Colonic mucosa (tissue), 4 donors: ENCODE data around the gene PALM3. TPM values are rescaled to one million over a fixed set of nuclear protein-coding genes. Genes with fewer than 3 reads are reported as not detected.
"Not testable (repeated sequence)": the region's sequence is repeated elsewhere in the genome, so short reads cannot be mapped to it uniquely, and the experiment has no call there.

Experiments used
- DNase-seq: peaks from one replicate; pipeline ENCODE4 v3.0.0-alpha.2; 2020
- H3K27ac ChIP-seq: fragments of 200-600 bp; one replicate; pipeline ENCODE4 v1.8.0; 2021
- H3K27me3 ChIP-seq: fragments of 200-600 bp; one replicate; pipeline ENCODE4 v1.8.0; 2021
- H3K36me3 ChIP-seq: fragments of 200-600 bp; one replicate; pipeline ENCODE4 v1.8.0; 2021
- H3K4me1 ChIP-seq: fragments of 200-600 bp; one replicate; pipeline ENCODE4 v1.8.0; 2021; ENCODE audit warnings: mild to moderate bottlenecking
- H3K4me3 ChIP-seq: fragments of 200-600 bp; one replicate; pipeline ENCODE4 v1.8.0; 2021
- H3K9ac ChIP-seq, 2 donors: one replicate each; pipeline ENCODE4 v1.7.0; 2013; ENCODE audit warnings: control low read depth in 2 of 2, low read depth in 2 of 2, low read length in 2 of 2
- H3K9me3 ChIP-seq: fragments of 200-600 bp; one replicate; pipeline ENCODE4 v1.8.0; 2021
- intact Hi-C: fragments of 100-400 bp; cut with DNase I; formaldehyde crosslinking; loops from one replicate; pipeline ENCODE4 v1.14.1; 2022
- total RNA-seq, 2 donors: library from RNA; stranded (reverse); fragmentation: NEBNext Ultra II Directional in 1 of 2; extraction: Animal tissue kit (Norgen Biotek cat#: 25700) in 1 of 2; gene quantifications; one replicate each; pipeline ENCODE4 v1.2.1, GENCODE V29; 2021
- TF ChIP-seq, protein P1 (sequence below): fragments of 200-600 bp; IDR thresholded peaks from one replicate; pipeline ENCODE4 v1.8.0; 2022; ENCODE audit warnings: antibody characterized with exemption, mild to moderate bottlenecking
- donor health status: healthy.
- donor health status: DM: no; HTN: no; CAD: no.
- donor health status: DM: no; HTN: no; CAD: no.

Gene PALM3
- total RNA-seq, 2 donors from 2014 or later: 0.37 to 1.6 TPM

DNA sequence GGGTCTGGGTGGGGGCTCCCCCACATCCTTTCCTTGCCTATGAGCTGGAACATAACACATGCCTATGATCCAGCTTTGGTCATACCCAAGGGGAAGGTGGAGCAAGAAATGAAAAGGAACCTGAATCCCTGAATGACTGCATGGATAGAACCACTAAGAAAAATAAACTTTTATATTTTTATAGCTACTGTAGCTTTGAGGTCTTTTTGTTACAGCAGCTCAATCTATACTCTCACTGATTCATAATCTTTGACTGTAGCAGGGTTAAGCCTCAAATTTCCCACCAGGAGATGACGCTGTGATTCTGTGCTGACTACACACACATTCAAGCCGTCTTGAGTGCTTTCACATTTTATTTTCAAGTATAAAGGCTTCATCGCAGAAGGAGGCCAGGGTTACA is 8.8 kb downstream of the PALM3 start:
- peaks cover 3% of the 10 kb centered on the region for H3K4me1 ChIP-seq
- no peaks in the 10 kb centered on the region for H3K36me3 ChIP-seq
- no peak overlapping the region for H3K9ac ChIP-seq
- no peak for DNase-seq
- no peak overlapping the region for H3K4me3 ChIP-seq
- intact Hi-C loops: no loop called here
- no peaks in the 10 kb centered on the region for H3K27me3 ChIP-seq
- TF ChIP-seq, protein P1, sequence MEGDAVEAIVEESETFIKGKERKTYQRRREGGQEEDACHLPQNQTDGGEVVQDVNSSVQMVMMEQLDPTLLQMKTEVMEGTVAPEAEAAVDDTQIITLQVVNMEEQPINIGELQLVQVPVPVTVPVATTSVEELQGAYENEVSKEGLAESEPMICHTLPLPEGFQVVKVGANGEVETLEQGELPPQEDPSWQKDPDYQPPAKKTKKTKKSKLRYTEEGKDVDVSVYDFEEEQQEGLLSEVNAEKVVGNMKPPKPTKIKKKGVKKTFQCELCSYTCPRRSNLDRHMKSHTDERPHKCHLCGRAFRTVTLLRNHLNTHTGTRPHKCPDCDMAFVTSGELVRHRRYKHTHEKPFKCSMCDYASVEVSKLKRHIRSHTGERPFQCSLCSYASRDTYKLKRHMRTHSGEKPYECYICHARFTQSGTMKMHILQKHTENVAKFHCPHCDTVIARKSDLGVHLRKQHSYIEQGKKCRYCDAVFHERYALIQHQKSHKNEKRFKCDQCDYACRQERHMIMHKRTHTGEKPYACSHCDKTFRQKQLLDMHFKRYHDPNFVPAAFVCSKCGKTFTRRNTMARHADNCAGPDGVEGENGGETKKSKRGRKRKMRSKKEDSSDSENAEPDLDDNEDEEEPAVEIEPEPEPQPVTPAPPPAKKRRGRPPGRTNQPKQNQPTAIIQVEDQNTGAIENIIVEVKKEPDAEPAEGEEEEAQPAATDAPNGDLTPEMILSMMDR: no peak
- no peaks in the 10 kb centered on the region for H3K9me3 ChIP-seq
- no peak overlapping the region for H3K27ac ChIP-seq

DNA sequence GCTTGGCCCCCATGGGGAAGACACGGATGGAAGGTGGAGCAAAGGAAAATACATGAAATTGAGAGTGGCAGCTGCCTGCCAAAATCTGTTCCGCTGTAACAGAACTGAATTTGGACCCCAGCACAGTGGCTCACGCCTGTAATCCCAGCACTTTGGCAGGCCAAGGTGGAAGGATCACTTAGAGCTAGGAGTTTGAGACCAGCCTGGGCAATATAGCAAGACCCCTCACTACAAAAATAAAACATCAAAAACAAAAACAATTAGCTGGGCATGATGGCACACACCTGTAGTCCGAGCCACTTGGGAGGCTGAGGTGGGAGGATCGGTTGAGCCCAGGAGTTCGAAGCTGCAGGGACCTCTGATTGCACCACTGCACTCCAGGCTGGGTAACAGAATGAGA is 9.4 kb downstream of the PALM3 start:
- Histone ChIP-seq H3K4me3 (no peak overlapping the region), H3K4me1 (no peaks in the 10 kb centered on the region), H3K27ac (no peak overlapping the region), H3K9me3 (no peaks in the 10 kb centered on the region), H3K27me3 (no peaks in the 10 kb centered on the region), H3K9ac (no peak overlapping the region), H3K36me3 (no peaks in the 10 kb centered on the region)
- no peak for DNase-seq
- intact Hi-C loops: no loop called here
- TF ChIP-seq, protein P1: no peak

DNA sequence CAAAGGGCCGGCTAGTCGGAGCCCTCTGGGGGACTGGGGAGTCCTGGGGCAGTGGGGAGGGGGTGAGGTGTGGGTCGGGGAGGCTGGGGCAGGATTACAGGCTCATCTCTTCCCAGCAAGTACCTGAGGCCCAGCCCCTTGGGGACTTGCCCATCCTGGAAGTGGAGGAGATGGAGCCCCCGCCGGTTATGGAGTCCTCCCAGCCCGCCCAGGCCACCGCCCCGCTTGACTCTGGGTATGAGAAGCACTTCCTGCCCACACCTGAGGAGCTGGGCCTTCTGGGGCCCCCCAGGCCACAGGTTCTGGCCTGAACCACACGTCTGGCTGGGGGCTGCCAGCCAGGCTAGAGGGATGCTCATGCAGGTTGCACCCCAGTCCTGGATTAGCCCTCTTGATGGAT is 9.9 kb downstream of the PALM3 start:
- Histone ChIP-seq H3K9me3 (no peaks in the 10 kb centered on the region), H3K27me3 (no peaks in the 10 kb centered on the region), H3K4me1 (no peaks in the 10 kb centered on the region), H3K4me3 (no peak overlapping the region), H3K27ac (no peak overlapping the region), H3K9ac (no peak overlapping the region), H3K36me3 (no peaks in the 10 kb centered on the region)
- DNase-seq: no peak
- intact Hi-C loops: no loop called here
- TF ChIP-seq, protein P1: no peak

DNA sequence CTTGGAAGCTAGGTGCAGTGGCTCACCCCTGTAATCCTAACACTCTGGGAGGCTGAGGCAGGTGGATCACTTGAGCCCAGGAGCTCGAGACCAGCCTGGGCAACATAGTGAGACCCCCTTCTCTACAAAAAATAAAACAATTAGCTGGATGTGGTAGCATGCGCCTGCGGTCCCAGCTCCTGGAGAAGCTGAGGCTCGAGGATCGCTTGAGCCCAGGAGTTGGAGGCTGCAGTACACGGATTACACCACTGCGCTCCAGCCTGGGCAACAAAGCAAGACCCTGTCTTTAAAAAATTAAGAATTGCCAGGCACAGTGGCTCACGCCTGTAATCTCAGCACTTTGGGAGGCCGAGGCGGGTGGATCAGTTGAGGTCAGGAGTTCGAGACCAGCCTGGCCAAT is 10.9 kb downstream of the PALM3 start:
- intact Hi-C loops, H3K4me3 ChIP-seq, H3K9me3 ChIP-seq, DNase-seq, H3K4me1 ChIP-seq, H3K9ac ChIP-seq, H3K36me3 ChIP-seq, H3K27ac ChIP-seq, H3K27me3 ChIP-seq: not testable (repeated sequence)

DNA sequence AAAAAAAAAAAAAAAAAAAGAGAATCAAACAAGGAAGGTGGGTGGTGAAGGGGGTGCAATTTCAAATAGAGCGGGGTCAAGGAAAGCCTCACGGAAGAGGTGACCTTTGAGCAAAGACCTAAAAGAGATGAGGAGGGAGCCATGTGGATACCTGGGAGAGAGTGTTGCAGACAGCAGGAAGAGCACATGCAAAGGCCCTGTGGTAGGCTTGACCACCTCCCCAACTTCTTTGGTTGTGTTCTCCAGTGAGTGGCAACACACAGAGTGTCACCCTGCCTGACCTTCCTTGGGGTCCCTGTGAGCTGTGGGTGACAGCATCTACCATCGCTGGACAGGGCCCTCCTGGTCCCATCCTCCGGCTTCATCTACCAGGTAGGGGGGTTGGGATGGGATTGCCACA is 11.4 kb downstream of the PALM3 start:
- TF ChIP-seq, protein P1: no peak
- H3K9ac ChIP-seq: no peak overlapping the region
- H3K9me3 ChIP-seq: no peaks in the 10 kb centered on the region
- no peaks in the 10 kb centered on the region for H3K27me3 ChIP-seq
- H3K36me3 ChIP-seq: no peaks in the 10 kb centered on the region
- DNase-seq: no peak
- H3K4me3 ChIP-seq: no peak overlapping the region
- H3K27ac ChIP-seq: no peak overlapping the region
- no peaks in the 10 kb centered on the region for H3K4me1 ChIP-seq
- intact Hi-C loops: no loop called here

DNA sequence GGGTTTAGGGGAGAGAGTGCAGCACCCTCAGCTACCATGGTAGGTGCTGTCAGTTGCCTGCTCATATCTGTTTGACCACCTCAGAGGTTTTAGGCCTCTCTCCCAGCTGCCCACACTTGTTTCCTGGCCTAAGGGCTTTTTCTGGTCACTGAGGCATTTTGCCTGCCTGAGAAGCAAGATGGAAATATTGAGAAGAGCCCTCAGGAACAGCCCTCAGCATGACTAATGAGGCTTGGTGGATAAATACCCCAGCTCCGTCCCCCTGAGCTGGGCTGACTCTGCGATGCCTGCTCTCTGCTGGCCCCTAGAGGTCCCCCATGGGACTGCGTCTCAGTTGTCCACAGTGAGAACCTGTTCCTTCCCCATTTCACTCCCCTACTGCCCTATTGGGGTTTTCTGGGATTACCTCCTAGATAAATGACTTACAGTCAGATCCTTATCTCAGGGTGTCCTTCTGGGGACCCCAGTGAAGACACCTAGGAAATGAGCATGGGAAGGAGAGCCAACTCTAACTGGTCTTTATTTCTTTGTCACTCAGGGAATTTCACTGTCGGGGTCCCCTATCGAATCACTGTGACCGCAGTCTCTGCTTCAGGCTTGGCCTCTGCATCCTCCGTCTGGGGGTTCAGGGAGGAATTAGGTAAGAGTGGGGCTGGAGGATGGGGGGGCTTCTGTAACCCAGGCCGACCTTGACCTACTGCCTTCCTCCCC is 13.3 kb downstream of the PALM3 start:
- Histone ChIP-seq H3K9ac (no peak overlapping the region), H3K4me1 (no peaks in the 10 kb centered on the region), H3K36me3 (no peaks in the 10 kb centered on the region), H3K9me3 (no peaks in the 10 kb centered on the region), H3K4me3 (no peak overlapping the region), H3K27me3 (no peaks in the 10 kb centered on the region), H3K27ac (no peak overlapping the region)
- DNase-seq: peak; percentile 80
- TF ChIP-seq, protein P1: peak; percentile 95
- intact Hi-C loops: loop anchor here (10.0 kb wide), 1 partner anchor 164 kb away; no protein-coding TSS in a partner anchor

DNA sequence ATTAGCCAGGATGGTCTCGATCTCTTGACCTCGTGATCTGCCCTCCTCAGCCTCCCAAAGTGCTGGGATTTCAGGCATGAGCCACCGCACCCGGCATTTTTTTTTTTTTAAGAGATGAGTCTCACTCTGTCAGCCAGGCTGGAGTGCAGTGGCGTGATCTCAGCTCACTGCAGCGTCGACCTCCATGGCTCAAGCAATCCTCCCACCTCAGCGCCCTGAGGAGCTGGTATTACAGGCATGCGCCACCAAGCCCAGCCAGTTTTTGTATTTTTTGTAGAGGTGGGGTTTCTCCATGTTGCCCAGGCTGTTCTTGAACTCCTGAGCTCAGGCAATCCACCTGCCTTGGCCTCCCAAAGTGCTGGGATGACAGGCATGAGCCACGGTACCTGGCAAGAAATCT is 14.0 kb downstream of the PALM3 start:
- DNase-seq, H3K4me1 ChIP-seq, H3K9ac ChIP-seq, H3K9me3 ChIP-seq, H3K4me3 ChIP-seq, H3K27ac ChIP-seq, H3K36me3 ChIP-seq, H3K27me3 ChIP-seq: not testable (repeated sequence)
- intact Hi-C loops: loop anchor here (10.0 kb wide), 1 partner anchor 163 kb away; no protein-coding TSS in a partner anchor
